Tibial nerve (tissue), 4 donors: Measurements from ENCODE around the gene RYR1. TPM values are rescaled to one million over a fixed set of nuclear protein-coding genes. Genes with fewer than 3 reads are reported as not detected.

Source experiments
- DNase-seq, 2 donors: peaks; one replicate each; pipeline ENCODE4 v3.0.0-alpha.2; 2019; ENCODE audit warnings: low spot score in 2 of 2
- H3K27ac ChIP-seq, 4 donors: fragments of 200-600 bp; sonication (generic) in 3 of 4; one replicate each; pipeline ENCODE4 v1.5.1; 2017 to 2019; ENCODE audit warnings: mild to moderate bottlenecking in 1 of 4
- H3K27me3 ChIP-seq, 2 donors: fragments of 200-600 bp; sonication (generic) in 1 of 2; one replicate each; pipeline versions ENCODE4 v1.5.1 to v1.6.0; 2017 to 2019
- H3K36me3 ChIP-seq, 3 donors: fragments of 200-600 bp; sonication (generic); one replicate each; pipeline ENCODE4 v1.5.1; 2018 to 2019
- H3K4me1 ChIP-seq, 4 donors: fragments of 200-600 bp; sonication (generic) in 3 of 4; one replicate each; pipeline ENCODE4 v1.5.1; 2017 to 2019
- H3K4me3 ChIP-seq, 4 donors: fragments of 200-600 bp; sonication (generic) in 3 of 4; one replicate each; pipeline ENCODE4 v1.5.1; 2017 to 2019; ENCODE audit warnings: mild to moderate bottlenecking in 1 of 4, moderate library complexity in 1 of 4
- H3K9me3 ChIP-seq, 4 donors: fragments of 200-600 bp; sonication (generic) in 3 of 4; one replicate each; pipeline ENCODE4 v1.5.1; 2017 to 2019
- EP300 ChIP-seq, 2 donors: sonication (generic); formaldehyde crosslinking; IDR thresholded peaks; one replicate each; pipeline ENCODE4 v1.6.1; 2017; ENCODE audit warnings: antibody characterized with exemption in 2 of 2, mild to moderate bottlenecking in 1 of 2
- POLR2A ChIP-seq, 2 donors: fragments of 450-650 bp; IDR thresholded peaks; one replicate each; pipeline ENCODE4 v1.6.1; 2017; ENCODE audit warnings: antibody characterized with exemption in 2 of 2, mild to moderate bottlenecking in 2 of 2, moderate library complexity in 2 of 2
- WGBS, 2 donors: methylation state at CpG; one replicate each; pipeline ENCODE4 v1.1.5; 2018; 5-methylcytosine and 5-hydroxymethylcytosine counted together
- total RNA-seq, 4 donors: library from RNA; depleted of rRNA; stranded (reverse); fragments of >200 nt; gene quantifications; one replicate each; pipeline ENCODE4 v1.1.0, GENCODE V29; 2016
- TF ChIP-seq, protein P1 (sequence below), 5 experiments: fragments of 200-600 bp in 3 of 5; fragments of 450-650 bp in 2 of 5; sonication (generic) in 3 of 5; IDR thresholded peaks; one replicate each; pipeline ENCODE4 v1.5.1; 2016 to 2019; ENCODE audit warnings: antibody characterized with exemption in 5 of 5, mild to moderate bottlenecking in 3 of 5, moderate library complexity in 2 of 5

RYR1 gene
- total RNA-seq, 4 donors from 2014 or later, result 5.7 to 18.1 (median 12.0) TPM

DNA sequence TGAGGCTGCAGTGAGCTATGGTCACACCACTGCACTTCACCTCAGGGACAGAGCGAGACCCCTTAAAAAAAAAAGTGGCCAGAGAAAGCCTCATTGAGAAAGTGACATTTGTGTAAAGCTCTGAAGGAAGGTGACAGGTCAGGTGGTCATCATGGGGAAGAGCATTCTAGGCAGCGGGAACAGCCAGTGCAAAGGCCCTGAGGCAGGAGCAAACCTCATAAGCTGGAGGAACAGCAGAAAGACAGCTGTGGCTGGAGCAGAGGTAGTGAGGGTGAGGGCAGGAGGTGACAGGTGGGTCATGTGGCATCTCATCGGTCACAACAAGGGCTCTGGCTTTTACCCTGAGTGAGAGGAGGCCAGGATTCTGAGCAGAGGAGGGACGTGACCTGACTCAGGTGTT is 64.4 kb downstream of the RYR1 start:
- no peak overlapping the region for H3K27ac ChIP-seq
- no peaks in the 10 kb centered on the region for H3K4me1 ChIP-seq
- TF ChIP-seq, protein P1, sequence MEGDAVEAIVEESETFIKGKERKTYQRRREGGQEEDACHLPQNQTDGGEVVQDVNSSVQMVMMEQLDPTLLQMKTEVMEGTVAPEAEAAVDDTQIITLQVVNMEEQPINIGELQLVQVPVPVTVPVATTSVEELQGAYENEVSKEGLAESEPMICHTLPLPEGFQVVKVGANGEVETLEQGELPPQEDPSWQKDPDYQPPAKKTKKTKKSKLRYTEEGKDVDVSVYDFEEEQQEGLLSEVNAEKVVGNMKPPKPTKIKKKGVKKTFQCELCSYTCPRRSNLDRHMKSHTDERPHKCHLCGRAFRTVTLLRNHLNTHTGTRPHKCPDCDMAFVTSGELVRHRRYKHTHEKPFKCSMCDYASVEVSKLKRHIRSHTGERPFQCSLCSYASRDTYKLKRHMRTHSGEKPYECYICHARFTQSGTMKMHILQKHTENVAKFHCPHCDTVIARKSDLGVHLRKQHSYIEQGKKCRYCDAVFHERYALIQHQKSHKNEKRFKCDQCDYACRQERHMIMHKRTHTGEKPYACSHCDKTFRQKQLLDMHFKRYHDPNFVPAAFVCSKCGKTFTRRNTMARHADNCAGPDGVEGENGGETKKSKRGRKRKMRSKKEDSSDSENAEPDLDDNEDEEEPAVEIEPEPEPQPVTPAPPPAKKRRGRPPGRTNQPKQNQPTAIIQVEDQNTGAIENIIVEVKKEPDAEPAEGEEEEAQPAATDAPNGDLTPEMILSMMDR (IDR thresholded peaks at IDR 0.05), result no peak
- TF ChIP-seq POLR2A (IDR thresholded peaks at IDR 0.05) (no peak), EP300 (IDR thresholded peaks at IDR 0.05) (no peak)
- no peak overlapping the region for H3K4me3 ChIP-seq
- H3K36me3 ChIP-seq, result no peaks in the 10 kb centered on the region
- no peaks in the 10 kb centered on the region for H3K9me3 ChIP-seq
- WGBS, 2 donors, result 87 to 91% methylated on average over 4 of the region's 4 CpGs
- no peaks in the 10 kb centered on the region for H3K27me3 ChIP-seq
- no peak for DNase-seq

DNA sequence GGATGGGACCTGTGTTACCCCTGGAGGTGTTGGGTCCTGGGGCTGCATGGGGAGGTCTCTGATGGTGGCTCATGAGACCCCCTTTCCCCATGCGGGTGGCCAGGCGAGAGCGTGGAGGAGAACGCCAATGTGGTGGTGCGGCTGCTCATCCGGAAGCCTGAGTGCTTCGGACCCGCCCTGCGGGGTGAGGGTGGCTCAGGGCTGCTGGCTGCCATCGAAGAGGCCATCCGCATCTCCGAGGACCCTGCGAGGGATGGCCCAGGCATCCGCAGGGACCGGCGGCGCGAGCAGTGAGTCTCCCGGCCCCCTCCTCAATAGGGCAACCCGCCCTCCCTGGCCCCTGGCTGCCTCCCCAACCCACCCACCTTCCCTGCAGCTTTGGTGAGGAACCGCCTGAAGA is 66.0 kb downstream of the RYR1 start:
- Histone ChIP-seq H3K27me3 (no peaks in the 10 kb centered on the region), H3K4me3 (no peak overlapping the region)
- WGBS, 2 donors, result 93 to 96% methylated on average over 13 to 19 of the region's 21 CpGs

DNA sequence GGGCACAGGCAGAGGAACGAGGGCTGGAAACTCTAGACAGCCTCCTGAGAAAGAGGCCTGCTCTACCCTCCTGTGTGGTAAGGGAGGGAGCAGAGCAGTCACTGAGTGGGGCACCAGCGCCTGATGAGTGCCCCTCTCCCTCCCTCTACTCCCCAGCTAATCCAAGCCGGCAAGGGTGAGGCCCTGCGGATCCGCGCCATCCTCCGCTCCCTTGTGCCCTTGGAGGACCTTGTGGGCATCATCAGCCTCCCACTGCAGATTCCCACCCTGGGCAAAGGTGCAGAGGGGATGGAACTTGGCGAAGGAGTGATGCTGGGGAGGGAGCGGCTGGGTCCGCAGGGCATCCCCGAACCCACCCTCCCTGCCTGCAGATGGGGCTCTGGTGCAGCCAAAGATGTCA is 67.0 kb downstream of the RYR1 start:
- H3K4me3 ChIP-seq, result no peak overlapping the region
- H3K4me1 ChIP-seq, result no peaks in the 10 kb centered on the region
- H3K9me3 ChIP-seq, result no peaks in the 10 kb centered on the region
- 62 to 86% methylated on average over 5 to 7 of the region's 11 CpGs for WGBS, 2 donors
- no peak for DNase-seq
- H3K27me3 ChIP-seq, result no peaks in the 10 kb centered on the region
- no peaks in the 10 kb centered on the region for H3K36me3 ChIP-seq
- TF ChIP-seq POLR2A (IDR thresholded peaks at IDR 0.05) (no peak), EP300 (IDR thresholded peaks at IDR 0.05) (no peak)
- TF ChIP-seq, protein P1 (IDR thresholded peaks at IDR 0.05), result no peak
- H3K27ac ChIP-seq, result no peak overlapping the region

More for the DNA sequence above, 66.0 kb downstream of the RYR1 start:
- TF ChIP-seq EP300 (IDR thresholded peaks at IDR 0.05), result no peak
- TF ChIP-seq, protein P1 (IDR thresholded peaks at IDR 0.05), result no peak
- no peak for TF ChIP-seq POLR2A (IDR thresholded peaks at IDR 0.05)
- Histone ChIP-seq H3K27ac (no peak overlapping the region), H3K36me3 (no peaks in the 10 kb centered on the region), H3K9me3 (no peaks in the 10 kb centered on the region), H3K4me1 (no peaks in the 10 kb centered on the region)
- DNase-seq, result no peak

DNA sequence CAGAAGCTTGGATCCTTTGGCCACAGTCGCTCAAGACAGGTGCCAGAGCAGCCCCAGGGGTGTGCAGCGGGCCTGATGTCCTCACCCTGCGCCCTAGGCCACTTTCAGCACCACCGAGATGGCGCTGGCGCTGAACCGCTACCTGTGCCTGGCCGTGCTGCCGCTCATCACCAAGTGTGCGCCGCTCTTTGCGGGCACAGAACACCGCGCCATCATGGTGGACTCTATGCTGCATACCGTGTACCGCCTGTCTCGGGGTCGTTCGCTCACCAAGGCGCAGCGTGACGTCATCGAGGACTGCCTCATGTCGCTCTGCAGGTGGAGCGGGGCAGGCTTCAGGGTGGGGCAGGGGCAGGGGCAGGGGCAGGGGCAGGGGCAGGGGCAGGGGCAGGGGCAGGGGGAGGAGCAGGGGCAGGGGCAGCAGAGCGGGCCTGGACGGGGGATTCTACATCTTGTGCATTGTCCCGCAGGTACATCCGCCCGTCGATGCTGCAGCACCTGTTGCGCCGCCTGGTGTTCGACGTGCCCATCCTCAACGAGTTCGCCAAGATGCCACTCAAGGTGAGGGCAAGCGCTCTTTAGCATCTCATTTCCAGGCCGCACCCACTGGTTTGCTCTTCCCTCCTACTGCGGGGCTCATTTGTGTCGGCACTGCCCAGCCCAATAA is 69.1 kb downstream of the RYR1 start:
- no peaks in the 10 kb centered on the region for H3K9me3 ChIP-seq
- no peak overlapping the region for H3K27ac ChIP-seq
- H3K36me3 ChIP-seq, result no peaks in the 10 kb centered on the region
- DNase-seq, result no peak
- no peaks in the 10 kb centered on the region for H3K4me1 ChIP-seq
- H3K27me3 ChIP-seq, result no peaks in the 10 kb centered on the region
- TF ChIP-seq EP300 (IDR thresholded peaks at IDR 0.05), result no peak
- no peak overlapping the region for H3K4me3 ChIP-seq
- WGBS, 2 donors, result 91 to 95% methylated on average over 37 to 41 of the region's 41 CpGs

DNA sequence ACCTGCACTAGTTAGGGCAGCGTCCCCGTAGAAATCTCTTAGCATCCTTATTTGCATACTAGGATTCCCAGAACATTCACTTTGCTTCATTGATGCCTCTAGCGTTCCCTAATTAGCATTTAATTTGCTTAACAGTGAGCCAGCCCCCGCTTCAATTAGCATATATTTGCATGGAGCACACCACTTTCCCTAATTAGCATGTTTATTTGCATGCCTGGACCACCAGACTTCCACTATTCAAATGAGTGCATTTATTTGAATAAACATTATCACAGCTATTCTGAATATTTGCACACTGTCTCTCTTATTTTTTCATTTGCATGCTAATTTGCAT is 69.6 kb downstream of the RYR1 start:
- H3K4me1 ChIP-seq, result no peaks in the 10 kb centered on the region
- H3K9me3 ChIP-seq, result no peaks in the 10 kb centered on the region
- H3K36me3 ChIP-seq, result no peaks in the 10 kb centered on the region
- no peak overlapping the region for H3K4me3 ChIP-seq
- H3K27ac ChIP-seq, result no peak overlapping the region
- H3K27me3 ChIP-seq, result no peaks in the 10 kb centered on the region
- TF ChIP-seq POLR2A (IDR thresholded peaks at IDR 0.05) (no peak), EP300 (IDR thresholded peaks at IDR 0.05) (no peak)
- TF ChIP-seq, protein P1 (IDR thresholded peaks at IDR 0.05), result no peak
- 79 to 83% methylated on average over 4 of the region's 4 CpGs for WGBS, 2 donors
- DNase-seq, result no peak

DNA sequence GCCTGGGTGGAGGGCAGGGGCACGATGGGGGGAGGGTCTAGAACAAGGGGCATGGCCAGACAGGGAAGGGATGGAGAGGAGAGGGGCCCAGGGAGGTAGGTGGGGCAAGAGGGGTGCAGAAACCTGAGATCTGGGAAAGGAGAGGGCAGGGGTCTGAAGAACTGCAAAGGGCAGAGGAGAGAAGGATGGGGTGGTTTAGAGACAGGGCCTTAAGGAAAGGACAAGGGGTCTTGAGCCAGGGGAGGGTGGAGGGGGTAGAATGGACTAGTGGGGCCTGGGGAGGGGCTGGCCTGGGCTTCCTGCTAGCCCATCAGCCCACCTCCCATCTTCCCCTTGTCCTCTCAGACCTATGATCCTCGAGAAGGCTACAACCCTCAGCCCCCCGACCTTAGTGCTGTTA is 72.5 kb downstream of the RYR1 start:
- TF ChIP-seq POLR2A (IDR thresholded peaks at IDR 0.05), result no peak
- H3K27me3 ChIP-seq, result no peaks in the 10 kb centered on the region
- no peaks in the 10 kb centered on the region for H3K36me3 ChIP-seq
- 46 to 67% methylated on average over 3 of the region's 3 CpGs for WGBS, 2 donors
- no peaks in the 10 kb centered on the region for H3K9me3 ChIP-seq
- no peaks in the 10 kb centered on the region for H3K4me1 ChIP-seq
- H3K4me3 ChIP-seq, result no peak overlapping the region
- H3K27ac ChIP-seq, result no peak overlapping the region
- no peak for DNase-seq
